HEK293T (cell line): ENCODE measurements around the gene RB1.

ENCODE experiments used
- ARNT ChIP-seq: fragments of 450-650 bp; IDR thresholded peaks from 2 replicates; pipeline ENCODE4 v1.6.1; 2017; ENCODE audit warnings: mild to moderate bottlenecking
- BHLHE40 ChIP-seq: fragments of 450-650 bp; IDR thresholded peaks from 2 replicates; pipeline ENCODE4 v1.6.1; 2016; ENCODE audit warnings: mild to moderate bottlenecking, moderate library complexity, borderline replicate concordance
- FOXA1 ChIP-seq: fragments of 450-650 bp; IDR thresholded peaks from 2 replicates; pipeline ENCODE4 v1.6.1; 2016; ENCODE audit warnings: mild to moderate bottlenecking
- FOXK2 ChIP-seq: fragments of 450-650 bp; IDR thresholded peaks from 2 replicates; pipeline ENCODE4 v1.6.1; 2016; ENCODE audit warnings: mild to moderate bottlenecking
- FOXM1 ChIP-seq: fragments of 450-650 bp; IDR thresholded peaks from 2 replicates; pipeline ENCODE4 v1.6.1; 2017; ENCODE audit warnings: mild to moderate bottlenecking, borderline replicate concordance
- HDGF ChIP-seq: fragments of 450-650 bp; IDR thresholded peaks from 2 replicates; pipeline ENCODE4 v1.6.1; 2017; ENCODE audit warnings: antibody characterized with exemption, borderline replicate concordance
- L3MBTL2 ChIP-seq: fragments of 450-650 bp; conservative IDR thresholded peaks from 2 replicates; pipeline ENCODE4 v1.6.1; 2016; ENCODE audit warnings: mild to moderate bottlenecking
- SP1 ChIP-seq: fragments of 450-650 bp; IDR thresholded peaks from 2 replicates; pipeline ENCODE4 v1.6.1; 2017
- SUZ12 ChIP-seq: fragments of 450-650 bp; IDR thresholded peaks from 2 replicates; pipeline ENCODE4 v1.6.1; 2016; ENCODE audit warnings: mild to moderate bottlenecking
- TARDBP ChIP-seq: fragments of 450-650 bp; IDR thresholded peaks from 2 replicates; pipeline ENCODE4 v1.6.1; 2016
- ZNF384 ChIP-seq: fragments of 450-650 bp; IDR thresholded peaks from 2 replicates; pipeline ENCODE4 v1.6.1; 2016
- TF ChIP-seq, protein P1 (sequence below): fragments of 450-650 bp; IDR thresholded peaks from 2 replicates; pipeline ENCODE4 v1.6.1; 2016

- no peak for TF ChIP-seq HDGF
- TF ChIP-seq FOXM1 = no peak
- no peak for TF ChIP-seq BHLHE40
- no peak for TF ChIP-seq SP1
- TF ChIP-seq FOXA1 = no peak
- TF ChIP-seq ARNT = no peak
- TF ChIP-seq ZNF384 = no peak
- no peak for TF ChIP-seq FOXK2
- no peak for TF ChIP-seq TARDBP
- TF ChIP-seq L3MBTL2 = no peak
- TF ChIP-seq, protein P1, sequence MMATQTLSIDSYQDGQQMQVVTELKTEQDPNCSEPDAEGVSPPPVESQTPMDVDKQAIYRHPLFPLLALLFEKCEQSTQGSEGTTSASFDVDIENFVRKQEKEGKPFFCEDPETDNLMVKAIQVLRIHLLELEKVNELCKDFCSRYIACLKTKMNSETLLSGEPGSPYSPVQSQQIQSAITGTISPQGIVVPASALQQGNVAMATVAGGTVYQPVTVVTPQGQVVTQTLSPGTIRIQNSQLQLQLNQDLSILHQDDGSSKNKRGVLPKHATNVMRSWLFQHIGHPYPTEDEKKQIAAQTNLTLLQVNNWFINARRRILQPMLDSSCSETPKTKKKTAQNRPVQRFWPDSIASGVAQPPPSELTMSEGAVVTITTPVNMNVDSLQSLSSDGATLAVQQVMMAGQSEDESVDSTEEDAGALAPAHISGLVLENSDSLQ = no peak
- TF ChIP-seq SUZ12 = no peak
These were observed 35.5 kb upstream of the RB1 start for GRCh38 chr13:48268019-48268418.
